Fibroblast of lung (primary cell): ENCODE measurements around the gene PLA2G6. TPM values are rescaled to one million over a fixed set of nuclear protein-coding genes. Genes with fewer than 3 reads are reported as not detected.
A peak's percentile ranks its signal among the peaks of the same experiment; 100 is the strongest.

Experiments used
- DNase-seq, 2 donors: peaks; one replicate each; pipeline versions ENCODE4 v3.0.0 to v3.0.0-alpha.2; 2010; ENCODE audit warnings: low read depth in 2 of 2
- H2AFZ ChIP-seq: 2 replicates; pipeline ENCODE4 v1.5.1; 2012; ENCODE audit warnings: low read length, control low read depth, inconsistent platforms
- H3K27ac ChIP-seq: 2 replicates; pipeline ENCODE4 v1.5.1; 2011; ENCODE audit warnings: low read length, control low read depth; ENCODE audit not compliant: insufficient read depth
- H3K27me3 ChIP-seq: 2 replicates; pipeline ENCODE4 v1.5.1; 2011; ENCODE audit warnings: mild to moderate bottlenecking, low read length; ENCODE audit not compliant: control insufficient read depth, insufficient read depth
- H3K36me3 ChIP-seq: 2 replicates; pipeline ENCODE4 v1.5.1; 2011; ENCODE audit warnings: low read length; ENCODE audit not compliant: control insufficient read depth, insufficient read depth
- H3K4me1 ChIP-seq: 2 replicates; pipeline ENCODE4 v1.5.1; 2011; ENCODE audit warnings: low read length; ENCODE audit not compliant: control insufficient read depth, insufficient read depth; ENCODE audit errors: extremely low read depth
- H3K4me2 ChIP-seq: 2 replicates; pipeline ENCODE4 v1.5.1; 2011; ENCODE audit warnings: low read length, control low read depth; ENCODE audit not compliant: insufficient read depth; ENCODE audit errors: extremely low read depth
- H3K4me3 ChIP-seq, 4 experiments: fragments of 200-600 bp in 1 of 4; sonication (generic) in 1 of 4; replicated peaks in 1 of 4; 2 replicates each; pipeline ENCODE4 v1.5.1; 2011 to 2016; ENCODE audit warnings: low read length in 4 of 4, low read depth in 3 of 4, mild to moderate bottlenecking in 3 of 4, control low read depth in 2 of 4, inconsistent platforms in 1 of 4, mixed read lengths in 1 of 4; ENCODE audit not compliant: insufficient read depth in 1 of 4; ENCODE audit errors: control extremely low read depth in 1 of 4
- H3K79me2 ChIP-seq: 2 replicates; pipeline ENCODE4 v1.5.1; 2012; ENCODE audit warnings: mild to moderate bottlenecking, low read length, inconsistent platforms; ENCODE audit not compliant: control insufficient read depth, insufficient read depth
- H3K9ac ChIP-seq: 2 replicates; pipeline ENCODE4 v1.5.1; 2011; ENCODE audit warnings: mild to moderate bottlenecking, low read length, control low read depth; ENCODE audit not compliant: insufficient read depth
- H3K9me3 ChIP-seq: 2 replicates; pipeline ENCODE4 v1.5.1; 2012; ENCODE audit warnings: low read depth, low read length; ENCODE audit not compliant: control insufficient read depth, insufficient read depth
- H4K20me1 ChIP-seq: 2 replicates; pipeline ENCODE4 v1.5.1; 2011; ENCODE audit warnings: low read length; ENCODE audit not compliant: control insufficient read depth, insufficient read depth; ENCODE audit errors: extremely low read depth
- EZH2 ChIP-seq: IDR thresholded peaks from 2 replicates; pipeline ENCODE4 v1.5.1; 2012; ENCODE audit warnings: low read length, control low read depth, mild to moderate bottlenecking; ENCODE audit errors: missing control alignments
- polyA plus RNA-seq, 2 donors: library from polyadenylated mRNA; depleted of rRNA in 1 of 2; stranded (reverse) in 1 of 2; unstranded in 1 of 2; fragments of >200 nt; gene quantifications; 2 replicates each; pipeline ENCODE4 v1.2.1, GENCODE V29; 2011 to 2012; ENCODE audit warnings: missing spikeins in 1 of 2
- total RNA-seq: library from RNA; depleted of rRNA; stranded (reverse); fragments of >200 nt; gene quantifications from 2 replicates; pipeline ENCODE4 v1.2.1, GENCODE V29; 2014
- TF ChIP-seq, protein P1 (sequence below), 2 donors: IDR thresholded peaks in 1 of 2; conservative IDR thresholded peaks in 1 of 2; 1 replicate in 1 of 2; 2 replicates in 1 of 2; pipeline ENCODE4 v1.5.1; 2011 to 2012; ENCODE audit warnings: low read length in 2 of 2, control low read depth in 1 of 2, inconsistent platforms in 1 of 2, low read depth in 1 of 2, mild to moderate bottlenecking in 1 of 2

PLA2G6 gene
- total and polyA plus RNA-seq, 2 donors (not counting 1 experiment from before 2014, with no cell fraction given): 4.8 to 29.9 TPM

DNA sequence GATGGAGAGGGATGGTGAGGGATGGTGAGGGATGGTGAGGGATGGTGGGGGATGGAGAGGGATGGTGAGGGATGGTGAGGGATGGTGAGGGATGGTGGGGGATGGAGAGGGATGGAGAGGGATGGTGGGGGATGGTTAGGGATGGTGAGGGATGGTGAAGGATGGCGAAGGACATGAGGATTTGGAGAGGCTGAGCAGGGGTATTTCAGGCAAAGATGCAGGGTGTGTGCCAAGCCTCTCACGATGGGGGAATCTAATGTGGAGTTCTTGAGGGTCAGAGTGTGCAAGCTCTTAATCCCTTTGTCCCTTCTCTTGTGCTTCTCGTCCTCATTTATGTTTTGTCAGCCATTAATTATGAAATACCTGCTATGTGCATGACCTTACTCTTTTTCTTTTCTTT is 7.5 kb upstream of the PLA2G6 start:
- Histone ChIP-seq H3K79me2 (no peaks in the 10 kb centered on the region), H2AFZ (no peak overlapping the region), H3K27me3 (no peaks in the 10 kb centered on the region), H3K9me3 (no peaks in the 10 kb centered on the region), H3K27ac (no peak overlapping the region), H3K36me3 (no peaks in the 10 kb centered on the region), H4K20me1 (no peaks in the 10 kb centered on the region), H3K9ac (no peak overlapping the region), H3K4me3 (no peak overlapping the region), H3K4me2 (no peak overlapping the region), H3K4me1 (peaks cover 4% of the 10 kb centered on the region)
- DNase-seq: no peak
- TF ChIP-seq EZH2: no peak
- TF ChIP-seq, protein P1, sequence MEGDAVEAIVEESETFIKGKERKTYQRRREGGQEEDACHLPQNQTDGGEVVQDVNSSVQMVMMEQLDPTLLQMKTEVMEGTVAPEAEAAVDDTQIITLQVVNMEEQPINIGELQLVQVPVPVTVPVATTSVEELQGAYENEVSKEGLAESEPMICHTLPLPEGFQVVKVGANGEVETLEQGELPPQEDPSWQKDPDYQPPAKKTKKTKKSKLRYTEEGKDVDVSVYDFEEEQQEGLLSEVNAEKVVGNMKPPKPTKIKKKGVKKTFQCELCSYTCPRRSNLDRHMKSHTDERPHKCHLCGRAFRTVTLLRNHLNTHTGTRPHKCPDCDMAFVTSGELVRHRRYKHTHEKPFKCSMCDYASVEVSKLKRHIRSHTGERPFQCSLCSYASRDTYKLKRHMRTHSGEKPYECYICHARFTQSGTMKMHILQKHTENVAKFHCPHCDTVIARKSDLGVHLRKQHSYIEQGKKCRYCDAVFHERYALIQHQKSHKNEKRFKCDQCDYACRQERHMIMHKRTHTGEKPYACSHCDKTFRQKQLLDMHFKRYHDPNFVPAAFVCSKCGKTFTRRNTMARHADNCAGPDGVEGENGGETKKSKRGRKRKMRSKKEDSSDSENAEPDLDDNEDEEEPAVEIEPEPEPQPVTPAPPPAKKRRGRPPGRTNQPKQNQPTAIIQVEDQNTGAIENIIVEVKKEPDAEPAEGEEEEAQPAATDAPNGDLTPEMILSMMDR (conservative IDR thresholded peaks at IDR 0.05 in 1 of 2, IDR thresholded peaks at IDR 0.05 in 1 of 2; ENCODE audit: low read depth in 1 of 2, low read length in 2 of 2): no peak

- H3K4me3 ChIP-seq: no peak overlapping the region
- no peaks in the 10 kb centered on the region for H3K79me2 ChIP-seq
- no peak overlapping the region for H3K4me2 ChIP-seq
- peaks cover 2% of the 10 kb centered on the region for H3K4me1 ChIP-seq
- no peaks in the 10 kb centered on the region for H3K27me3 ChIP-seq
- no peaks in the 10 kb centered on the region for H4K20me1 ChIP-seq
- H2AFZ ChIP-seq: no peak overlapping the region
- no peaks in the 10 kb centered on the region for H3K9me3 ChIP-seq
- H3K9ac ChIP-seq: no peak overlapping the region
- no peak overlapping the region for H3K27ac ChIP-seq
- peak in 1 of 2 donors; percentile 61 for DNase-seq
- TF ChIP-seq EZH2: no peak
- TF ChIP-seq, protein P1 (conservative IDR thresholded peaks at IDR 0.05 in 1 of 2, IDR thresholded peaks at IDR 0.05 in 1 of 2; ENCODE audit: low read depth in 1 of 2, low read length in 2 of 2): no peak
- H3K36me3 ChIP-seq: no peaks in the 10 kb centered on the region
Measured at GRCh38 chr22:38187413-38188212, 6.0 kb upstream of the PLA2G6 start.

DNA sequence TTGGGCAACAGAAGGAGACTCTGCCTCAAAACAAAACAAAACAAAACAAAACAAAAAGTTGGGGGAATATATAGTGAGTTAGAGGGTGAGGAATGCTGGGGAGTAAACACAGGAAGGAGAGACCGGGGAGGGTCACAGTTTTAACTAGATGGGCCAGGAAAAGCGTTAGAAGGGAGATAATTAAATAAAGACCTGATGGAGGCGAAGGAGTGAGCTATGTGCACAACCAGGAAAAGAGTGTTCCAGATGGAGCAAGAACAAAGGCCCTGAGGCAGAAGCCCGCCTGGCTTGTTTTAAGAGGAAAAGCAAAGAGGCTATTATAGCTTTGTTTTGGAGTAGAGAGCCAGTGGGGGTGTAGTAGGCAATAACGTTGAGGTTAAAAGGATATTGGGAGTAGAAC is 4.8 kb upstream of the PLA2G6 start:
- no peak for TF ChIP-seq EZH2
- TF ChIP-seq, protein P1 (conservative IDR thresholded peaks at IDR 0.05 in 1 of 2, IDR thresholded peaks at IDR 0.05 in 1 of 2; ENCODE audit: low read depth in 1 of 2, low read length in 2 of 2): no peak
- Histone ChIP-seq H3K27ac (no peak overlapping the region), H3K79me2 (no peaks in the 10 kb centered on the region), H3K4me3 (no peak overlapping the region), H3K27me3 (no peaks in the 10 kb centered on the region), H3K36me3 (no peaks in the 10 kb centered on the region), H3K9me3 (no peaks in the 10 kb centered on the region), H3K4me2 (peak overlapping the region; percentile 20), H3K4me1 (peaks cover 2% of the 10 kb centered on the region), H4K20me1 (no peaks in the 10 kb centered on the region), H2AFZ (peak overlapping the region; percentile 18), H3K9ac (no peak overlapping the region)
- no peak for DNase-seq
